PFSK-1 (cell line): ENCODE results near the gene TOX4. TPM values are rescaled to one million over a fixed set of nuclear protein-coding genes. Genes with fewer than 3 reads are reported as not detected.

Source experiments
- FOXP2 ChIP-seq: optimal IDR thresholded peaks from 2 replicates; pipeline ENCODE3; 2011; ENCODE audit warnings: borderline replicate concordance, control low read depth, inconsistent platforms; ENCODE audit not compliant: insufficient read depth; ENCODE audit errors: extremely low read length, extremely low read depth
- POLR2AphosphoS5 ChIP-seq: IDR thresholded peaks from 2 replicates; pipeline ENCODE4 v1.6.1; 2012; ENCODE audit warnings: low read depth, mild to moderate bottlenecking, control low read depth, low read length, moderate library complexity
- REST ChIP-seq, 2 experiments: IDR thresholded peaks; 2 replicates each; pipeline versions ENCODE4 v1.6.1 to v1.8.0; 2011 to 2012; ENCODE audit warnings: low read depth in 2 of 2, low read length in 2 of 2, control low read depth in 1 of 2, inconsistent platforms in 1 of 2, mild to moderate bottlenecking in 1 of 2, moderate library complexity in 1 of 2; ENCODE audit not compliant: insufficient read depth in 1 of 2
- SIN3A ChIP-seq: IDR thresholded peaks from 2 replicates; pipeline ENCODE4 v1.6.1; 2012; ENCODE audit warnings: mild to moderate bottlenecking, low read length, moderate library complexity, borderline replicate concordance; ENCODE audit not compliant: insufficient read depth
- TAF1 ChIP-seq: IDR thresholded peaks from 2 replicates; pipeline ENCODE4 v1.6.1; 2012; ENCODE audit warnings: low read length, control low read depth, borderline replicate concordance; ENCODE audit not compliant: insufficient read depth
- polyA plus RNA-seq: library from polyadenylated mRNA; unstranded; fragments of >200 nt; gene quantifications from one replicate; pipeline ENCODE4 v1.2.1, GENCODE V29; 2012; ENCODE audit warnings: low read depth, missing spikeins; ENCODE audit not compliant: insufficient read length

TOX4 gene
- 35.7 TPM for polyA plus RNA-seq

GRCh38 chr14:21476925-21477681 lies at the start of gene TOX4, which contains the start of gene RAB2B:
TSS of gene TOX4 (plus strand) at chr14:21477195. CDS start at chr14:21477279, 84 bp downstream.
TSS of gene RAB2B (minus strand) at chr14:21476959. CDS start at chr14:21476872, 87 bp downstream.
- TF ChIP-seq FOXP2 (no peak), SIN3A (no peak), POLR2AphosphoS5 (peak; percentile 71)

- TF ChIP-seq POLR2AphosphoS5, result no peak
- TF ChIP-seq SIN3A, result no peak
- TF ChIP-seq REST (IDR thresholded peaks at IDR 0.05; ENCODE audit: insufficient read depth in 1 of 2, low read depth in 2 of 2, low read length in 2 of 2), result no peak
- no peak for TF ChIP-seq TAF1
- TF ChIP-seq FOXP2, result no peak
These were observed 48.1 kb upstream of the TOX4 start for GRCh38 chr14:21428930-21429329.

GRCh38 chr14:21431126-21431525 lies 45.9 kb upstream of the TOX4 start:
- TF ChIP-seq SIN3A (no peak), REST (IDR thresholded peaks at IDR 0.05; ENCODE audit: insufficient read depth in 1 of 2, low read depth in 2 of 2, low read length in 2 of 2) (no peak), FOXP2 (no peak), POLR2AphosphoS5 (no peak), TAF1 (no peak)

- TF ChIP-seq POLR2AphosphoS5, result no peak
- no peak for TF ChIP-seq SIN3A
- TF ChIP-seq TAF1, result no peak
These were observed 40.4 kb upstream of the TOX4 start for GRCh38 chr14:21436567-21437062.

- TF ChIP-seq TAF1 (no peak), SIN3A (no peak), POLR2AphosphoS5 (peak; percentile 77), REST (IDR thresholded peaks at IDR 0.05; ENCODE audit: insufficient read depth in 1 of 2, low read depth in 2 of 2, low read length in 2 of 2) (no peak), FOXP2 (no peak)
These were observed 39.7 kb upstream of the TOX4 start for GRCh38 chr14:21437063-21437901.
